ENCODE results near the gene UGDH.

UGDH gene

DNA sequence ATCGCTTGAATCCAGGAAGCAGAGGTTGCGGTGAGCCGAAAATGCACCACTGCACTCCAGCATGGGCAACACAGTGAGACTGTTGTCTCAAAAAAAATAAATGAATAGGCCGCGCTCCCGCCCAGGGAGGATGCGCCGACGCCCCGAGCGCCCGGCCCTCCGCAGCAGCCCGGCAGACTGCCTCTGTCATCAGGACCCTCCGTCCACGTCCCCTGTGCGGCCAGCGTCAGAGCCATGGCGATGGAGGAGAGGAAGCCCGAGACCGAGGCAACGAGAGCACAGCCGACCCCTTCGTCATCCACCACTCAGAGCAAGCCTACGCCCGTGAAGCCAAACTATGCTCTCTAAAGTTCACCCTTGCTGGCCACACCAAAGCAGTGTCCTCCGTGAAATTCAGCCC lies 47.0 kb downstream of the UGDH start:
- H3K4me3 ChIP-seq (ENCODE audit: low read length): no peak overlapping the region
- DNase-seq (ENCODE audit: low read depth): no peak
- TF ChIP-seq, protein P1, sequence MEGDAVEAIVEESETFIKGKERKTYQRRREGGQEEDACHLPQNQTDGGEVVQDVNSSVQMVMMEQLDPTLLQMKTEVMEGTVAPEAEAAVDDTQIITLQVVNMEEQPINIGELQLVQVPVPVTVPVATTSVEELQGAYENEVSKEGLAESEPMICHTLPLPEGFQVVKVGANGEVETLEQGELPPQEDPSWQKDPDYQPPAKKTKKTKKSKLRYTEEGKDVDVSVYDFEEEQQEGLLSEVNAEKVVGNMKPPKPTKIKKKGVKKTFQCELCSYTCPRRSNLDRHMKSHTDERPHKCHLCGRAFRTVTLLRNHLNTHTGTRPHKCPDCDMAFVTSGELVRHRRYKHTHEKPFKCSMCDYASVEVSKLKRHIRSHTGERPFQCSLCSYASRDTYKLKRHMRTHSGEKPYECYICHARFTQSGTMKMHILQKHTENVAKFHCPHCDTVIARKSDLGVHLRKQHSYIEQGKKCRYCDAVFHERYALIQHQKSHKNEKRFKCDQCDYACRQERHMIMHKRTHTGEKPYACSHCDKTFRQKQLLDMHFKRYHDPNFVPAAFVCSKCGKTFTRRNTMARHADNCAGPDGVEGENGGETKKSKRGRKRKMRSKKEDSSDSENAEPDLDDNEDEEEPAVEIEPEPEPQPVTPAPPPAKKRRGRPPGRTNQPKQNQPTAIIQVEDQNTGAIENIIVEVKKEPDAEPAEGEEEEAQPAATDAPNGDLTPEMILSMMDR (IDR thresholded peaks at IDR 0.05; ENCODE audit: insufficient read depth, low read depth, low read length, missing control alignments): no peak

DNA sequence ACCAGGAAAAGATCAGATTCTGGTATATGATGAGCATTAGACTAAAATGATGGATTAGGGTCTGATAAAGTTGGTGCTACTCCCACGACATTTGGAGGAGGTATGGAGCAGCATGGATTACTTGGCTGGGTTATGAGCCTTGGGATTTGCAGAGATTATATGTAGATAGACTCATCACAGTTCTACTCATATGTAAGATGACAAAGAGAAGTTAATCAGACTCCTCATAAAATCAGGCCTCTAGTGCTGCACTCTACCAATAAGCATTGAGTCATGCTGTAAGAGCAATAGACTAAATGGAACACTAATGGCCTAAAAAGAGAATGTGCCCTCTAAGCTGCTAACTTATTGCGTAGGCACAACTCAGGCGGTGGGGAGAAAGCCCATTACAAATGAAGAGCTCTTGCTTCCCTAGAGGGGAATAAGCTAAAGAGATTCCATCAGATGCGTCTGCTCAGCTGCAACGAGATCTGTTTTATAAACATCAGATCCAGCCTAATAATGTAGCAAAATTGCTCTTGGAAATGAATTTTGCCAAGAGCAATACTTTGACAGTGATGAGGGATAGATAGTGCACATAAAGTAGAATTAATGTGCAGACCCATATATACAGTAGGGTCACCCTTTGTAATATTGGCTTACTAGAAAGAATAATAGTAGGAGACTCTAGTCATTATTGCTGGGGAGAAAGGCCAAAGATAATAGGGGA lies 50.9 kb downstream of the UGDH start:
- TF ChIP-seq, protein P1 (IDR thresholded peaks at IDR 0.05; ENCODE audit: insufficient read depth, low read depth, low read length, missing control alignments): no peak
- DNase-seq (ENCODE audit: low read depth): no peak
- H3K4me3 ChIP-seq (ENCODE audit: low read length): no peak overlapping the region

DNA sequence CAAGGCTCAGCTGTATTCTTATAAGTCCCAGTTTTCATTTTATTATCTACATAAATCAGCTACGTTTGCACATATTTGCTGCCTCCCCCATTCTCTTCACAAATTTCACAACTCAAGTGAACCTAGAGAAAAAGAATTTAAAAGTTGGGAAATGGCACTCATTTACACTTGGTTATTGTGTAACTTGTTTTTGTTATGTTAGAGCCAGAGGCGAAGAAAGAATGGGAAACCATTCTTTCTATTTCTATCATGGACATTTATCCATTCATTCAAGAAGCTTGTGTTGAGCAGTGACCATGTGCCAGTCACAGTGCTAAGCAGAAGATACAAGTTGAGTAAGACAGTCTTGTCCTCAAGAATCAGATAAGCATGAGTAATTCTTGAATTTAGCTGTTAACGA lies 54.8 kb downstream of the UGDH start:
- TF ChIP-seq, protein P1 (IDR thresholded peaks at IDR 0.05; ENCODE audit: insufficient read depth, low read depth, low read length, missing control alignments): no peak
- no peak for DNase-seq (ENCODE audit: low read depth)
- H3K4me3 ChIP-seq (ENCODE audit: low read length): no peak overlapping the region

DNA sequence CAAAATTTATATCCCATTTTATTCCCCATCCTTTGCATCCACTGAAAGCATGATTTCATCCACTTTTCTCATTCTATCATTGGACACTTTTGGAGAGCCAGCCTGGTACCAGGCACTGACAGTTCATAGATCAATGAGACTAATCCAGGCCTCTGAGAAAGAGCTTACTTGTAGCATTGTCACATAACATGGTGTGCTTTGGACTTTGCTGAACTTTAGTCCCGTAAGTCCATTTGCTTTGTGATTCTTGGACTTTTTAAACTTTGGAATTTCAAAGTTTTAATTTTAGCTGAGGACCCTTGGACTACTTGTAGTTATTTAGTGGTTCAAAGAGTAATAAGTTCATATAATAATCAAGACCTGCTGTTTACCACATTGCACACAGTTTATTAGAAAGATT lies 56.8 kb downstream of the UGDH start:
- no peak for DNase-seq (ENCODE audit: low read depth)
- H3K4me3 ChIP-seq (ENCODE audit: low read length): no peak overlapping the region
- TF ChIP-seq, protein P1 (IDR thresholded peaks at IDR 0.05; ENCODE audit: insufficient read depth, low read depth, low read length, missing control alignments): no peak

DNA sequence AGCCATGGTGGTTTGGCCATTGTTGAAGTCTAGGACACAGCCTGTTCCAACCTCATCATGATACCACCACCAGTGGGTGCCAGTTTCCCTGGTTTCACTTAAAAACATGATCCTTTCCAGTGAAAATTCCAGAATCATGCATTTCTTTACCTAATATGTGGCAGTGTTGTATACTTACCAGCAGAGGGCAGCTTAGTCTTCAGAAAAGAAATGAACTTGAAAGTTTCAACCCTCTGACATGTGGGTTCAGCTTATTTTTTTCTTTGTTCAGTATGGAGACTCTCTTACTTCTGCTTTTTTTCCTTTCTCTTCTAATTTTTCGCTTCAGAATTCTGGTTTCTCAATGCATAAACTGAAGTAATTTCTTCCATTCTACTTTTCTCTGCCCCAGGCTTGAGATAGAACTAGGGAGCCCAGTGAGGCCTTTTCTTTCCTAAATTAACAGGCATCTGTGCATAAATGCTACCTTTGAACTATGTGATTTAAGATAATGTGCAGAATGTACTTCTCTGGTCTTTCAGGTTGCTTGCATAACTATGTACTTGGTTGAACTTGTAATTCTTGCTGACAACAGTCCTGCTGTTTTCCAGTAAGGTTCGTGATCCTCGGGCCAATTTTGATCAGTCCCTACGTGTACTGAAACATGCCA lies 57.7 kb downstream of the UGDH start:
- DNase-seq (ENCODE audit: low read depth): peak; percentile 62
- no peak overlapping the region for H3K4me3 ChIP-seq (ENCODE audit: low read length)
- TF ChIP-seq, protein P1 (IDR thresholded peaks at IDR 0.05; ENCODE audit: insufficient read depth, low read depth, low read length, missing control alignments): peak; percentile 73

DNA sequence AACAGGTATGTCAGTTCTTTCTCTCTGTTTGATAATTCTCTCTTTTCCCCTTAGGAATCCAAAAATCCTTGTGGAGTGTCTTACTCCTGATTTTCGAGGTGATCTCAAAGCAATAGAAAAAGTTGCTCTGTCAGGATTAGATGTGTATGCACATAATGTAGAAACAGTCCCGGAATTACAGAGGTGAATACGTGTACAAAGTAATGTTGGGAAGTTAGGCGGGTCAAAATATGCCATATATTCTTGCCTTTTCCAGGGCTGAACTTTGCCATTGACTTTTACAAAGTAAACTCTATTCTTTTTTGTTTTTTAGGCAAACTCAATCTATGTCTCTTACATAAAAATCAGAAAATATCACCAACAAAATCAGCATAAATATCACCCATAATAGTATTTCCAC lies 59.8 kb downstream of the UGDH start:
- no peak for DNase-seq (ENCODE audit: low read depth)
- no peak overlapping the region for H3K4me3 ChIP-seq (ENCODE audit: low read length)
- TF ChIP-seq, protein P1 (IDR thresholded peaks at IDR 0.05; ENCODE audit: insufficient read depth, low read depth, low read length, missing control alignments): no peak

DNA sequence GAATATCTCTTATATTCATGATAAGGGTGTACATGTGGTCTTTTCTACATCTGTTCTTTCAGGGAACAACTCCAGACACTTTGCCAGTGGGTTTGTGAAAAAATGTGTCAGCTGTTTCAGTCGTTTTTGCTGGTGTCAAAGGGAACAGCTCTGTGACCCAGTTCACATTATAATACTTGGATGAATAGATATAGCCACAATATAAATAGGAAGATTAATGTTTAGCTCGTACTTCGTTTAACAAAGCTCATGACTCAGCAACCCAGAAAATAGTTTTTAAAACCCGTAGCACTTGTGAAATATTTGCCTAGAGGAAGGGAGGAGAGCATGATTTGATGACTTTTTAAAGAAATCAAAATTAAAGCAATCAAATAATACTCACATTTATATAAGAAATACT lies 60.5 kb downstream of the UGDH start:
- TF ChIP-seq, protein P1 (IDR thresholded peaks at IDR 0.05; ENCODE audit: insufficient read depth, low read depth, low read length, missing control alignments): no peak
- DNase-seq (ENCODE audit: low read depth): peak; percentile 51

More for the DNA sequence above, 60.5 kb downstream of the UGDH start:
- H3K4me3 ChIP-seq (ENCODE audit: low read length): no peak overlapping the region
